GM21786 (cell line): ENCODE results near the gene CFHR1.

Experiments
- ATAC-seq: cut with Tn5 transposase; IDR thresholded peaks from one replicate; pipeline ENCODE4 v1.9.1; 2021; ENCODE audit not compliant: unreplicated experiment

CFHR1 gene

GRCh38 chr1:196875935-196876334 lies 56.4 kb downstream of the CFHR1 start:
- ATAC-seq = no peak

- no peak for ATAC-seq
These were observed 58.4 kb downstream of the CFHR1 start for GRCh38 chr1:196877964-196878363.
